ENCODE measurements around the gene GLYR1.

GRCh38 chr16:4877380-4877685 is 30.2 kb upstream of the GLYR1 start:
- no peak for TF ChIP-seq CTCF (conservative IDR thresholded peaks at IDR 0.05)
- no peak for TF ChIP-seq EZH2 (IDR thresholded peaks at IDR 0.05; ENCODE audit: low read depth)
